ENCODE results near the gene CARD18.
A peak's percentile ranks its signal among the peaks of the same experiment; 100 is the strongest.
"Not testable (repeated sequence)": the region's sequence is repeated elsewhere in the genome, so short reads cannot be mapped to it uniquely, and the experiment has no call there.

Gene CARD18

DNA sequence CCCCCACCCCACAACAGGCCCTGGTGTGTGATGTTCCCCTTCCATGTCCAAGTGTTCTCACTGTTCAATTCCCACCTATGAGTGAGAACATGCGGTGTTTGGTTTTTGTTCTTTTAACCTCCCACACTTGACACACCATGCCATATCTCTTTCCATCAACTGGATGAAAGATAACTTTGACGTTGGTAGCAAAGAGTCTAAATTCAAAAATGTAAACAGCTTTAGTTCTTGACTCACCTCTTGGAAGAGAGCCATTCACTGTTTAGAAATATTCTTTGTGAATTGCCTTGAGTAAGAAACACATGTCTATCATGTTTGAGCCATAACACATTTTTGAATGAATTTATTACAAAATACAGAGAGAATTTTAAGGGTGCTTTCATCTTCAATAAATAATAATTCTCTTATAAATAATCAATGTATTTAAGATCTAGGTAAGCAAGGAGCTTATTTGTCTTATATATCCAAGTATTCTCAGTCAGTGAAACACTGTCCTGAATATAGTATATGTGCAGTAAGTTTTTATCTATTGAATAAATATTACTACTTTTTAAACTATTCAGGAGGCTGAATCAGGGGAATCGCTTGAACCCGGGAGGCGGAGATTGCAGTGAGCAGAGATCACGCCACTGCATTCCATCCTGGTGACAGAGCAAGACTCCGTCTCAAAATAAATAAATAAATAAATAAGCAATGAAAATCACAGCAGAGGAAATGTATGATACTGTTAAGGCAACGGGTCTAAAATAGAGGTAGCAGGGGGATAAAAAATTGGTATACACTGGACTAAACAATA lies 6.7 kb downstream of the CARD18 start:
- peak; percentile 54 for DNase-seq

- no peak for DNase-seq
These were observed 9.3 kb downstream of the CARD18 start for GRCh38 chr11:105130189-105130813.

GRCh38 chr11:105124756-105125155 lies 14.8 kb downstream of the CARD18 start:
- no peak for DNase-seq

DNA sequence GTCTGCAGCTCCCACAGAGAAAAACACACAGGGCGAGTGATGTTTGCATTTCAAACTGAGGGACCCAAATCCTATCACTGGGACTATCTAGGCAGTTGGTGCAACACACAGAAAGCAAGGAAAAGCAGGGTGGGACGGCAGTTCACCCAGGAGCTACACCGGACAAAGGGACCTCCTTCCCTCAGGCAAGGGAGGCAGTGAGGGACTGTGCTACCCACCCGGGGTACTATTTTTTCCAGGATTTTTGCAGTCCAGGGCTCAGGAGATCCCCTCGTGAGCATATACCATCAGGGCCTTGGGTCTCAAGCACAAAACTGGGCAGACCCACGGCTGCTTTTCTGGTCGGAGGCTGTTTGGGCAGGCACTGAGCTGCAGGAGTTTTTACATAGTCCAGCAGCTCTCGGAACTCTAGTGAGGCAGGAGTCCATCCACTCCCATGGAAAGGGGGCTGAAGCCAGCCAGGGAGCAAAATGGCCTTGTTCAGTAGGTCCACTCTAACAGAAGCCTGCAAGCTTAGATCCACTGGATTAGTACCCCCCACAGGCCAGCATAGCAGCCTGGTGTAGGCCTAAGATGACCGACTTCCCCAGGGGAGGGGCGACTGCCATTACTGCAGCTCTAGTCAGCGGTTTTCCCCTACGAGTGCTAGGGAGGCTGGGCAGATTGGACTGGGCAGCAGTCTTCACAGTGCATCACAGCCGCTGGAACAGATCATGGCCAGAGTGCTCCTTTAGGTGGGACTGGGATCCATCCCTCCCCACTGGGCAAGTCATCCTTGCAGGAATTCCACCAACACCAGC lies 28.2 kb downstream of the CARD18 start:
- no peak for DNase-seq

DNA sequence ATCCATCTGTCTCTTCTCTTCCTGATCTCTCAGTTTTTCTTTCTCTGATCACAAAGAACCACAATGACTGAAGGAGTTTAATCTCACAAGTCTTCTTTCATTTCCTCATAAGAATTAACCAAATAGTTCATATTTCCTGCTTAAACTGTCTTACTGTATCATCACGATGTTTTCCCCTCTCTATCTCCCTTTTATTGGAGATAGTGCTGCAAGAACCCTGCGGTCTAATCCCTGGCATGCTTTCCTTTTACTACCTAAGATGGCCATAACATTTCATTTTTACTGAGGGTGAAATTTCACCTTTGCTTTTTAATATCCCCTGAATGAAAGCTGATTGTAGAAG lies 28.9 kb downstream of the CARD18 start:
- DNase-seq, result no peak

- peak; percentile 52 for DNase-seq
These were observed 29.5 kb downstream of the CARD18 start for GRCh38 chr11:105109855-105110687.

- no peak for DNase-seq
These were observed 30.2 kb downstream of the CARD18 start for GRCh38 chr11:105109321-105109720.

GRCh38 chr11:105108247-105108646 lies 31.3 kb downstream of the CARD18 start:
- no peak for DNase-seq

DNA sequence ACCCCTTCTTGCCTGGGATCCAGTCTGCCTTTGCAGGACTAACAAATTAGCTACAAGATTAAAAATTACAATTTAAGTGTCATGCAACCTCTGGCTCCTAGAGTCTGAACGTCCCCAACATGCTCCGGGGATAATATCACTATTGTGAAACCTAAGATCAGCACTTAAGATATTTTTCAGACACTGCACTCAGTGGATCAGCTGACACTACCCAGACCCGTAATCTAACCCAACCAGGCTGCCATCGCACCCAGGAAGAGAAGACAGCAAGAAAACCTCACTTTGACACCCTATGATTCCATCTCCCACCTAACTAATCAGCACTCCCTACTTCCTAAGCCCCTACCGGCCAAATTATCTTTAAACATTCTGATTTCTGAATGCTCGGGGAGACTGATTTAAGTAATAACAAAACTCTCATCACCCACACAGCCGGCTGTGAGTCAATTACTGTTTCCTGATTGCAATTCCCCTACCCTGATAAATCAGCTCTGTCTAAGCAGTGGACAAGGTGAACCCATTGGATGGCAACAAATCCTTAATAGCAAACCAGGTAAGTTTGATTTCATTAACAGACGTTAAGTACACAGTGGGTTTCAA lies 32.2 kb downstream of the CARD18 start:
- DNase-seq, result not testable (repeated sequence)

DNA sequence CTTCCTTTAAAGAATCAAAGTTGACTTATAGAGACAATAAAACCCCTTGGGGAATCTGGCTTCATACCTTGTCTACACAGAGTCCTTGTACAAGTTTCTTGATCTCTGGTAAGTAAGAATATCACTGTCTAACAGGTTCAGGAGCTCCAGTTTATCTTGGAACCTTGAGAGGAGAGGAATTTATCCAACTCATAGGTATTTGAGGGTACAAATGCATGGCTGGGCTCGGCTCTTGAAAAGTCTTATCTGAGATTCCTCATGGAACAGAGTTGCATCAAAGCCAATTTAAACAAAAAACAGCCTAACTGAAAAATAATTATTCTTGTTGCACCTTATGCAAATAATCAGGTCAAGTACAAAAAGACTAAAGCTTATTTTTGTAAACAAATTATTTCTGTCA lies 33.4 kb downstream of the CARD18 start:
- DNase-seq, result no peak

DNA sequence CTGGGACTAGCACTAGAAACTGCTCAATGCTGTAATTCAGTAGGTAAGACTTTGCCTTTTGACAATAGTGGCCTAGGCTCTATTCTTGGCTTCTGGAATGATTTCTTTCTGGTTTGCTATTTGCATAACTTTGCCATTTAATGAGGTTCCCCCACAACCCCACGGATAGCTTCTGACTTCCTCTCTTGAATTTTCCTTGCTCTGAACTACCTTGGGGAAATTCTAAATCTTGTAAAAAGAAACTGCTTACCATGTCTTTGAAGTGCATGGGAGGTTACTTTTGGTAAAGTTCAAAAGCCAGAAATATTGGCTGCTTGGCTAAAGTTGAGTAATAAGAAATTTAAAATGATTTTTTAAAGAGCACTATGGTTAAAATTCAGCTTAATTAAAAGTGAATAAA lies 35.3 kb downstream of the CARD18 start:
- DNase-seq, result no peak

- DNase-seq, result no peak
These were observed 36.2 kb downstream of the CARD18 start for GRCh38 chr11:105103336-105103735.

GRCh38 chr11:105102079-105102581 lies 37.4 kb downstream of the CARD18 start:
- DNase-seq, result not testable (repeated sequence)

GRCh38 chr11:105100981-105101630 lies 38.5 kb downstream of the CARD18 start:
- no peak for DNase-seq

- no peak for DNase-seq
These were observed 39.4 kb downstream of the CARD18 start for GRCh38 chr11:105100206-105100605.

DNA sequence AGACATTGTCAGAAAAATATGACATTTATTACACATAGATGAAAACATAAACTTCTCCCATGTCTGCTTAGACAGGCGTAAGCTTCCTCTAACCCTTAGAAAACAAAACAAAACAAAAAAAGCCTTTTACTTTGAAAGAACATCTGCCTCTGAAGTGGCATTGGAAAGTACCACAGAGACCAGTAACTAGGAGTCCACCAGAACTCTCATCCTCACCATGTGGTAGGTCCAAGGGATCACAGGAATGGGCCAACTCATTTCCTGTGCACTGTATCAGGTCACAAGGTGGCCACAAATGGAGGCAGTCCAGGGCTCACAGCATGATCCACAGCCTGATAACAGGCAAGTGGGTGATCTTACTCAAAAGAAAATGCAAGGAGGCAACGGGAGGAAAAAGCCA lies 40.0 kb downstream of the CARD18 start:
- DNase-seq, result not testable (repeated sequence)

DNA sequence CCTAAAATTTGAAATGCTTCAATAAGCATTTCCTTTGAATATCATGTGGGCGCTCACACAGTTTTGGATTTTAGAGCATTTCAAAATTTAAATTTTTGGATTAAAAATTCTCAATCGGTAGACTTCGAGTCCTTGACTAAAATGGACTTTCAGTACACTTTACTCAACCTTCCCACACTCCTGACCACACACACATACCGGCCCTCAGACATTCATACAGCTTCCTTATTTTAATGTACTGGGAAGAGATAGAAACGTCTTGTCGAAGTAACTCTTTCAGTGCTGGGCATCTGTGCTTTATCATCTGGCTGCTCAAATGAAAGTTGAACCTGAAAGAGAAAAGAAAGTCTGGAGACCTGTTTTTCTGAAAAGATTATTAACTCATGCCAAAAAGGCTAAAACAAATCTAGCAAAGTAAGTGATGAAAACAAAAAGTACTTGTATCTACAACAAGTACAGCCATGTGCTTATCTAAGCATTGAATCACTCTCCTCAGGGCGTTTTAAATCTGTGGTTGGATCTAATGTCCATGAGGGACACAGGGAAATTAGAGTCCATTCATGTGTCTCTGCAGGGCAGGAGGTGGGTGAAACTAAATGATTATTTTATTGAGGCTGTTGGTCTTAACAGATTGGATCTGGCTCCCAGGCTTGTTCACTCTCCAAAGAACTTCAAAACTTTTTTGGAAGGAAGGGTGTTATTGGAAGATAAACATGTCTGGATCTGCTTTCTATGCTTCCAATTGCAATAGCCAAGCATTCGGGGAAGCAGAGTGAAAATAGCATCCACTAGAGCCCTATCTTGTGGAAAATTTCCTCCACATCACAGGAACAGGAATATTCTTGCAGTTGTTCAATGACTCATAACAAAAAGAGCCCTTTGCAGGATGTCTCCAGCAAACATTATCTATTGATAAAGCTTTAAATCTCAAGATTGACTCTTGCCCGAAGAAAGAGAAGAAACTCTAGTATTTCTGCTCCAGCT lies 47.0 kb downstream of the CARD18 start:
- no peak for DNase-seq

Data from fibroblast of skin of right quadriceps (primary cell).